AG04449 (cell line): ENCODE data around the gene SIMC1.
"Not testable (repeated sequence)": the region's sequence is repeated elsewhere in the genome, so short reads cannot be mapped to it uniquely, and the experiment has no call there.

Experiments
- CTCF ChIA-PET: fragments of 350-600 bp; formaldehyde crosslinking; extraction: SDS; loops from one replicate; lab custom pipeline; 2021; ENCODE audit warnings: antibody characterized with exemption; lab: Yijun Ruan, JAX
- POLR2A ChIA-PET: fragments of 400-600, 350-600 bp; formaldehyde crosslinking; extraction: SDS; loops from one replicate; lab custom pipeline; 2020; ENCODE audit warnings: antibody characterized with exemption, inconsistent platforms; lab: Yijun Ruan, JAX
- DNase-seq: peaks from one replicate; pipeline ENCODE4 v3.0.0-alpha.2; 2010; ENCODE audit warnings: low read depth, low spot score
- H3K4me3 ChIP-seq: 2 replicates; pipeline ENCODE4 v1.5.1; 2011; ENCODE audit warnings: low read depth, mild to moderate bottlenecking, control low read depth, low read length
- CTCF ChIP-seq: IDR thresholded peaks from one replicate; pipeline ENCODE4 v1.5.1; 2011; ENCODE audit warnings: mild to moderate bottlenecking, moderate library complexity, low read length, control low read depth, inconsistent platforms; ENCODE audit not compliant: insufficient read depth; ENCODE audit errors: missing control alignments

The SIMC1 gene

GRCh38 chr5:176196781-176197180 lies 41.4 kb upstream of the SIMC1 start:
- CTCF ChIA-PET, POLR2A ChIA-PET, H3K4me3 ChIP-seq, DNase-seq: not testable (repeated sequence)

- H3K4me3 ChIP-seq, CTCF ChIA-PET, DNase-seq, POLR2A ChIA-PET: not testable (repeated sequence)
Measured at GRCh38 chr5:176197234-176197858, 40.9 kb upstream of the SIMC1 start.

- H3K4me3 ChIP-seq, DNase-seq, POLR2A ChIA-PET, CTCF ChIA-PET: not testable (repeated sequence)
Measured at GRCh38 chr5:176198299-176198698, 39.9 kb upstream of the SIMC1 start.

GRCh38 chr5:176198991-176199733 lies 39.1 kb upstream of the SIMC1 start:
- POLR2A ChIA-PET, DNase-seq, CTCF ChIA-PET: not testable (repeated sequence)
- peak overlapping the region; percentile 27; the same call in 1 of the 2 replicates for H3K4me3 ChIP-seq

GRCh38 chr5:176199803-176200399 lies 38.3 kb upstream of the SIMC1 start:
- CTCF ChIA-PET, POLR2A ChIA-PET, DNase-seq, H3K4me3 ChIP-seq: not testable (repeated sequence)

- no peak for DNase-seq
- POLR2A ChIA-PET: no interaction called here
- CTCF ChIA-PET: no interaction called here
- H3K4me3 ChIP-seq: no peak overlapping the region
- no peak for TF ChIP-seq CTCF
Measured at GRCh38 chr5:176201811-176202210, 36.4 kb upstream of the SIMC1 start.

- DNase-seq: no peak
- CTCF ChIA-PET: no interaction called here
- POLR2A ChIA-PET: no interaction called here
- no peak for TF ChIP-seq CTCF
- no peak overlapping the region for H3K4me3 ChIP-seq
Measured at GRCh38 chr5:176203086-176203485, 35.1 kb upstream of the SIMC1 start.

- H3K4me3 ChIP-seq, POLR2A ChIA-PET, DNase-seq, CTCF ChIA-PET: not testable (repeated sequence)
Measured at GRCh38 chr5:176203535-176203934, 34.7 kb upstream of the SIMC1 start.

GRCh38 chr5:176214466-176215021 lies 23.7 kb upstream of the SIMC1 start:
- CTCF ChIA-PET, H3K4me3 ChIP-seq, DNase-seq, POLR2A ChIA-PET: not testable (repeated sequence)

- DNase-seq, CTCF ChIA-PET, H3K4me3 ChIP-seq, POLR2A ChIA-PET: not testable (repeated sequence)
Measured at GRCh38 chr5:176216393-176216916, 21.8 kb upstream of the SIMC1 start.

- H3K4me3 ChIP-seq, DNase-seq, CTCF ChIA-PET, POLR2A ChIA-PET: not testable (repeated sequence)
Measured at GRCh38 chr5:176217188-176217729, 21.0 kb upstream of the SIMC1 start.

- CTCF ChIA-PET, POLR2A ChIA-PET, H3K4me3 ChIP-seq, DNase-seq: not testable (repeated sequence)
Measured at GRCh38 chr5:176217764-176218163, 20.5 kb upstream of the SIMC1 start.

GRCh38 chr5:176222006-176222405 lies 16.2 kb upstream of the SIMC1 start:
- H3K4me3 ChIP-seq, DNase-seq, POLR2A ChIA-PET, CTCF ChIA-PET: not testable (repeated sequence)

GRCh38 chr5:176228358-176228757 lies 9.9 kb upstream of the SIMC1 start:
- CTCF ChIA-PET, DNase-seq, POLR2A ChIA-PET, H3K4me3 ChIP-seq: not testable (repeated sequence)
